Activated CD4-positive, alpha-beta T cell treated with anti-CD3 and anti-CD28 coated beads, Interleukin-2, amount 50 U/mL, for 24 hours (primary cell): ENCODE results near the gene MYL5.
"Not testable (repeated sequence)": the region's sequence is repeated elsewhere in the genome, so short reads cannot be mapped to it uniquely, and the experiment has no call there.

Experiments used
- DNase-seq, 2 donors: peaks; one replicate each; pipeline ENCODE4 v3.0.0-alpha.2; 2020; ENCODE audit warnings: low read depth in 1 of 2, low spot score in 1 of 2

Gene MYL5

DNA sequence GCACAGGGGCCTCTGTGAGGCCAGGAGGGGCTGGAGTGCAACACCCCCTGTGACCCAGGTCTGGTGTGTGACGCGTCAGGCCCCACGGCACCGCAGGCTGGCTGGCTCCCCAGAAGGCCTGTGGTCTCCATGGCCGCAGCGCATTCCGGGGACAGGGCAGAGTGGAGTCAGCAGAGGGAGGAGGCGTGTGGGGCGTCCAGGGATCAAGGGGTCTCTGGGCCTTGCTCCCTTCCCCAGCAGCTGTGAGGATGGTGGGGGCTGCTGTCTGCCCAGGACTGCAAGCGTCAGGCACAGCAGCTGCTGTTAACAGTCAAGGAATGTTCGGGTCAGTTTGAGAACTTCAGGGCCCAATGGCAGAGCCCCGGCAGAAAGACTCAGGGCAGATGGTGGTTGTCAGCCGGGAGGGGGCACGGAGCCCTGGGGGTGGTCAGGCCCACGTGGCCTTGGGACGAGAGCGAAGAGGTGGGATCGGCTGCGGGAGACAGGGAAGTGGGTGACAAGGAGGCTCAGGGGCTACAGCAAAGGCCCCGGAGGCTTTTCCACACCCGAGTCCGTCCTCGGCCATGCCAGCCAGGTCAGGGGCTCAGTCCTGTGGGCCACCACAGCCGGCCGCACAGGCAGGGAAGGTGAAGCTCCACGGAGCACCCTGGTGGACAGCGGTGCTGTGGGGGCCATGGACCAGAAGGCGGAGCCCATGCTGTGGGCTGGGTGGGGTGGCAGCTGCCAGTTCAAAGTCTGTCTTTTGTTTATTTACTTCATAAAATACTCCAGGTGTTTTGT, 49.6 kb downstream of the MYL5 start:
- DNase-seq = no peak

DNA sequence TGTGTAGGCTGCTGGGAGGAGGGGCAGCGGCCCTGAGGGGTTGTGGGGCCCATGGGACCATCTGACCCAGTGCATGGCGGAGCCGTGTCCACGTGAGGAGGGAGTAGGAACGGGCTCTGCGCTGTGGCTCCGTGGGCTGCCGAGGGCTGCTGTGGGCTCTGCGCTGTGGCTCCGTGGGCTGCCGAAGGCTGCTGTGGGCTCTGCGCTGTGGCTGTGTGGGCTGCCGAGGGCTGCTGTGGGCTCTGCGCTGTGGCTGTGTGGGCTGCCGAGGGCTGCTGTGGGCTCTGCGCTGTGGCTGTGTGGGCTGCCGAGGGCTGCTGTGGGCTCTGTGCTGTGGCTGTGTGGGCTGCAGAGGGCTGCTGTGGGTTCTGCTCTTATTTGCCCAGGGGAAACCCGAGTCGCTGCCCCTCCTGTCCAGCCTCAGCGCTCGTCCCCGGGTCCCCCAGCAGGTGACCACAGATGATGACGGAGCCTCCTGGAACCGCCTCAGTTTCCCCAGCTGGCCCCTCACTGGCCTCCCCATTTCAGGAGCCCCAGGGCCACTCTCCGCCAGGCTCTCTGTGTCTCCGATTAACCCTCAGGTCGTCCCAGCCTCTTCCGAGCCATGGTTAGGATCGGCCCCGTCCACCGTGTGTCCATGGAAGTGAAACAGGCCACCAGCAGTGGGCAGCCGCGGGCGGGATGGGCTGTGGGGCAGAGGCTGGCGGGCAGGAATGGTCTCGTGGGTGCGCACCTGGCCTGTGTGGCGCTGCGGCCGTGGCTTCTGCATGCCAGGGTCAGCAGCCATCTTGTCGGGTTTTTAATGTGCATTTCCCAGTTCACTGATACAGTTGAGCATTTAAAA, 51.3 kb downstream of the MYL5 start:
- DNase-seq = no peak

DNA sequence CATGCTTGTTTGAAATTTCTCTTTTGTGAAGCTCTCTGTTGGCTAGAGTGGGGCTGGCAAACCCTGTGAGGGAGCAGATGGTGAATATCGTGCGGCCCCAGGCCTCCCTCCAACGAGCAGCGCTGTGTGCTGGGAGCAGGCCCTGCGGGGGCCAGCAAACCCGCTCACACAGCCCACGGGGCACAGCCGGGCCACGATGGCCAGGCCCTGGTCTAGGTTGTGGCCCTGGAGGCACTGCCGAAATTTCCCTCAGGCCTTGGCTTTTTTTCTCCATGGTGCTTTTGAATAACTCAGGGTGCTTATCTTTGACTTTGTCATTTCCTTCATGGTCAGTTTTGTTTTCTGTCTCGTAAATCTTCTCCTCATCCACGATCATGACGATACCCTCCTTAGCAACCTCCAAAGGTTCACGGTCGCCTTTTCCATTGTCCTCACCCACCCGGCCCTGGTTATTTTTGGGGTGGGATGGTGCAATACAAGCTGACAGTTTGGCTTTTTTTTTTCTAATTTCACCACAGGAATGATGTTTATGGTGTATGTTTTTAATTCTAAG, 52.0 kb downstream of the MYL5 start:
- no peak for DNase-seq

DNA sequence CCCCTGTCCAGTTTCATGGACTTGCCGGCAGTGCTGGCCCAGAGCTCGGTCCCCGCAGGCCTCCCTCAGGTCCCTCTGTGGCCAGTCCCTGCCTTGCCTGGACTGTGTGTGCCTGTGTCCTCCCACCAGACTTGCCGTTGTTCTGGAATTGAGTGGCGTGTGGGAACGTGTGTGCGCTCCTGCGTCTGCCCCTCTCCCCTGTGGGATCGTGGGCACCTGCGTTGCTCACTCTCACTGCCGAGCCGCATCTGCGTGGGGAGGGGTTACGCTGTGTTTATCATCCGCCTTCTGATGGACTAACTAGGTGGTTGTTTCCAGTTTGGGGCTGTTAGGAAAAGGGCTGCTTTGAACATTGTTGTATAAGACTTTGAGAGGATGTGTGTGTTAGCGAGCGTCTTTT, 52.5 kb downstream of the MYL5 start:
- DNase-seq = no peak

DNA sequence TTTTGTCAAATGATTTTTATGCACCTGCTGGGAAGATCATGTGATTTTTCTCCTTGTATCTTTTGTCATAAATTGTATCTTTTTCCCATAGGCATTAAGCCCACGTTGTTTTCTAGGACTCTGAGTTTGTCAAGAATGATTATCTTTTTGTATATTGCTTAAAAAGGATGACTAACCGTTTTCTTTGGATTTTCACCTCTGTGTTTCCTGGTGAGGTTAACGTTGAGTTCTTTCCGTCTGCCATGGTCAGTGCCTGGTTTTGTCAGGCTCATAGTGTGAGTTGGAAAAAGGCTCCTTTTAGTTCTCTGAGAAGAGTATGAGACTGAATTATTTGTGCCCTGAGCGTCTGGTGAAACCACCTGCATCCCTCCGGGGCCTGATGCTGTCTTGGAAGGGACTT, 53.2 kb downstream of the MYL5 start:
- DNase-seq = no peak

DNA sequence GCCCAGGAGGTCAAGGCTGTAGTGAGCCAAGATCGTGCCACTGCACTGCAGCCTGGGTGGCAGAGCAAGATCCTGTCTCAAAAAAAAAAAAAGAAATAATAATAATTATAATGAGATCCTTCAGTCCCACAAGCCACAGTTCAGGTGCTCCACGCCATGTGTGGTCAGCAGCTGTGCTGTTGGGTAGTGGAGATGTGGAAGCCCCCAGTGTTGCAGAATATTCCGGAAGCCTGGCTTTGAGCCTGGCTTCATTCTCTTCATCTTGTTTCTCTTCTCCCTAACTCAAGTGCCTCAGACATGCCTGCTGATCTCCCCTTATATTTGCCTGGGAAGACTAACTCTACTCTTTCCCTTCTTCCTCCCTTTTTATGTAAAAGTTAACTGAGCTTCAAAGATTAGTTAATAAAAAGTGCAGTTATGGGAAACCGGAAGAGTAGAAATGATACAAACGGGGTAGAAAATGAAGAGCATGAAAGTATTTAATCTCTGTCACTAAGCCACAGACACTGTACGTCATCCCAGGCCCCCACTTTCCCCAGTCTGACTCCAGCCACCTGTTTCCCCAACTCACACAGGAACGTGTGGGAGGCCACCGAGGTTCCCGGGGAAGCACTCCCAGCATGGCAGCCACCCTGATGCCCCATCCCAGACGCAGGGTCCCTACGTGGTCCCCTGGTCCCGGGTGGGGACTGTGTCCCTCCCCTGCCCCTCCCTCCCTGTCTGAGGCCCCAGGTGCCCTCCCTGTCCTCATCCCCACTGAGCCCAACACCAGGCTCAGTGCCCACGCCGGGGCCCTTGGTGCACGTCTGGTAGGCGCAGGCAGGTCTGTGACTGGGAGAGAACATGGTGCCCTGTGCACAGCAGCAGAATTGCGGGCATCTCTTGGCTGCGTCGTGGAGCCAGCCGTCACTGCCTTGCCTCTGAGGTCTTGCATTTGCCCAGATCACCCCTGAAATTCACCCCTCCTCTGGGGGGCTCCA, 55.3 kb downstream of the MYL5 start:
- no peak for DNase-seq

DNA sequence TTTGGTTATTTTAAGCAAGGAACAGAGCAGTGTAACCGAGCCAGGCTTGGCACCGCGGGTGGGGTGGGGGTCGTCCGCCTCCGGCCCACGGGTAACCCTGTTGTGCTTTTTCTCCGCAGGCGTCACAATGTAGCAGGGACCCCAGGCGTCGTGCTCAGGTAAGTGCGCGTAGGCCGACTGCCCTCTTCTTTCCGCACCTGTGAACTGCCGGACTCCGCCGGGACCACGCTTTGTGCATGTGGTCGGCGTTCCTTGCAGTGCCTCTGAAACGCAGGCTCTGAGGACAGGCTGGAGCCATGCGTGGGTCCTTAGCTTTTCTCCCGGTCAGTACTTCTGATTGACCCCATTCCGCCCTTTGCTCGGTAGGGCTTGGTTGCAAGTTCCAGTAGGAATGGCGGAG, 56.2 kb downstream of the MYL5 start:
- DNase-seq = no peak

DNA sequence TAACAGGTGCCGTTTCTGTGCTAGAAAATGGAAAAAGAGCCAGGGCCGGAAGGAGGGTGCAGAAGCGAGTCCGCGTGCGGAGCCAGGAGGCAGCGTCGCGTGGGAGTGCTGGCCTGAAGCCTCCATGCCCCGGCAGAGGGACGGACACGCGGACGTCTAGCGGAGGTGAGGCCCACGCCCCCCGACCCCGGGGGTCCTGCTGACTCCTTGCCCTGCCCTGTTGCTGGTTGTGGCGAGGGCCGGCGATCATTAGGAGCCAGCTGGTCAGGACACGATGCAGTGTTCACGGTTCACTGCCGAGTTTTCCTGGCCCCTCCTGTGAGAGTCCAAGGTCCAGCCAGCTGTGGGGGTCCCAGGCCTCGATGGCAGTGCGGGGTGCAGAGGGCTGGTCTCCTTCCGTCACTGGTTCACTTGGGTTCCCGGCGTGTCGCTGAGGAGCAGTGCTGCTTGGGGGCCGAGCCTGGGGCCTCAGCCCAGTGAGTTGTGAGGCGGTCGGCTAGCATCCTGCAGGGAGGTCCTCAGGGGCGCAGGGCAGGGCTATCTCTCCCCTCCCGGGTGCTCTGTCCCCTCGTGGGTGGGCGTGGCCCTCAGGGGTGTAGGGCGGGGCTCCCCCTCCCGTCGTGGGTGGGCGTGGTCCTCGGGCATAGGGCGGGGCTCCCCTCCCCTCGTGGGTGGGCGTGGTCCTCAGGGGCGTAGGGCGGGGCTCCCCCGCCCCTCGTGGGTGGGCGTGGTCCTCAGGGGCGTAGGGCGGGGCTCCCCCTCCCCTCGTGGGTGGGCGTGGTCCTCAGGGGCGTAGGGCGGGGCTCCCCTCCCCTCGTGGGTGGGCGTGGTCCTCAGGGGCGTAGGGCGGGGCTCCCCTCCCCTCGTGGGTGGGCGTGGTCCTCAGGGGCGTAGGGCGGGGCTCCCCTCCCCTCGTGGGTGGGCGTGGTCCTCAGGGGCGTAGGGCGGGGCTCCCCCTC, 56.9 kb downstream of the MYL5 start:
- not testable (repeated sequence) for DNase-seq
